ENCODE measurements around the gene CRYGN.

The CRYGN gene

GRCh38 chr7:151396328-151396970, 43.5 kb downstream of the CRYGN start:
- DNase-seq (ENCODE audit: low read depth) = no peak
- TF ChIP-seq, protein P1, sequence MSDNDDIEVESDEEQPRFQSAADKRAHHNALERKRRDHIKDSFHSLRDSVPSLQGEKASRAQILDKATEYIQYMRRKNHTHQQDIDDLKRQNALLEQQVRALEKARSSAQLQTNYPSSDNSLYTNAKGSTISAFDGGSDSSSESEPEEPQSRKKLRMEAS (IDR thresholded peaks at IDR 0.05; ENCODE audit: low read depth, low read length) = no peak
- no peak for TF ChIP-seq POLR2A (IDR thresholded peaks at IDR 0.05; ENCODE audit: extremely low read depth, insufficient read length)
- TF ChIP-seq CTCF (IDR thresholded peaks at IDR 0.05; ENCODE audit: low read depth, low read length) = no peak
- TF ChIP-seq MYC (IDR thresholded peaks at IDR 0.05; ENCODE audit: low read depth, low read length) = no peak
- no peak overlapping the region for H3K4me3 ChIP-seq (ENCODE audit: low read depth, low read length)

- TF ChIP-seq POLR2A (IDR thresholded peaks at IDR 0.05; ENCODE audit: extremely low read depth, insufficient read length) (no peak), MYC (IDR thresholded peaks at IDR 0.05; ENCODE audit: low read depth, low read length) (no peak), CTCF (IDR thresholded peaks at IDR 0.05; ENCODE audit: low read depth, low read length) (no peak)
- TF ChIP-seq, protein P1 (IDR thresholded peaks at IDR 0.05; ENCODE audit: low read depth, low read length) = no peak
- no peak for DNase-seq (ENCODE audit: low read depth)
- no peak overlapping the region for H3K4me3 ChIP-seq (ENCODE audit: low read depth, low read length)
Measured at GRCh38 chr7:151395036-151395367, 44.9 kb downstream of the CRYGN start.

DNA sequence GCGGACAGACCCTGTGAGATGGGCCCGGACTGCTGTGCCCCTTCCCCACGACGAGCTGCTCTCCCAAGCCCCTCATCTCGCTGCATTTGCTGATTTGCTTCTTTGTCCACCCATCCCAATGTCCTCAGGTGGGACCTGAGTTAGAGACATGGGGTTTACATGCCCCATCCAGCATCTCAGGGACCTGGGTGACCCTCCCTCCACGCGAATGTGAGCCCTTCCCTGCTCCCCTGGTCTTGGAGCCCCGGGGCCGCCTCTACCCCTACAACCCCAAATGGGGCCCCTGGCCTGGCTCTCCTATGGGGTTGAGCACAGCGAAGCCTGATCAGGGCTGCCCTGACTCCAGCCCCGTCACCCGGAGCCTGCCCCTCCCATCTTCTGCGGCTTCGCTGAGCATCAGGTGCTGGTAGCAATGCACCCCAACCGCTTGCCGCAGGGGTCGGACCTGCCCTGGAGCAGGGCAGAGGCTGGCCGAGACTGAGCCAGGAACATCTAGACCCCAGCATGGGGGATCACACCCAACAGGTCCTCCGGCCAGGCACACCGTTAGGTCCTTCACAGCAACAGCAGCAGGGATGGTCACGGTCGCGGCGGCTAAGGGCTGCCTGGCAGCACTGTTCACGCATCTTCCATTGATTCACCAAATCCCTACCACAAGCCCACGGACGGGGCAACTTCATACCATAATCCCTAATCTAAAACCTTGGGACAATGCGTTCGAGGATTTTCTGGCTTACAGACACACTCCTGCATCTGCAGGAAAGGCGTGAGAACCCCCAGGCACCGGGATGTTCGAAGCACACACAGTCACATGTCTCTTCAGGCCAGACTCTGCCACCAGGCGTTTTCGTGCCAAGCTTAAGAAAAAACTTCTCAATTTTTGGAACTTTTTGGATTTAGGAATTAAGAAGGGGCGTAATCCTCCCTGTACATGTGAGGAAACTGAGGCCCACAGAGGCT, 45.6 kb downstream of the CRYGN start:
- H3K4me3 ChIP-seq (ENCODE audit: low read depth, low read length) = no peak overlapping the region
- DNase-seq (ENCODE audit: low read depth) = no peak
- TF ChIP-seq POLR2A (IDR thresholded peaks at IDR 0.05; ENCODE audit: extremely low read depth, insufficient read length) = no peak
- no peak for TF ChIP-seq MYC (IDR thresholded peaks at IDR 0.05; ENCODE audit: low read depth, low read length)
- TF ChIP-seq, protein P1 (IDR thresholded peaks at IDR 0.05; ENCODE audit: low read depth, low read length) = no peak
- TF ChIP-seq CTCF (IDR thresholded peaks at IDR 0.05; ENCODE audit: low read depth, low read length) = no peak

- DNase-seq (ENCODE audit: low read depth) = peak; percentile 70
- TF ChIP-seq POLR2A (IDR thresholded peaks at IDR 0.05; ENCODE audit: extremely low read depth, insufficient read length) = no peak
- TF ChIP-seq, protein P1 (IDR thresholded peaks at IDR 0.05; ENCODE audit: low read depth, low read length) = no peak
- no peak for TF ChIP-seq CTCF (IDR thresholded peaks at IDR 0.05; ENCODE audit: low read depth, low read length)
- no peak for TF ChIP-seq MYC (IDR thresholded peaks at IDR 0.05; ENCODE audit: low read depth, low read length)
- no peak overlapping the region for H3K4me3 ChIP-seq (ENCODE audit: low read depth, low read length)
Measured at GRCh38 chr7:151393031-151393977, 46.6 kb downstream of the CRYGN start.

DNA sequence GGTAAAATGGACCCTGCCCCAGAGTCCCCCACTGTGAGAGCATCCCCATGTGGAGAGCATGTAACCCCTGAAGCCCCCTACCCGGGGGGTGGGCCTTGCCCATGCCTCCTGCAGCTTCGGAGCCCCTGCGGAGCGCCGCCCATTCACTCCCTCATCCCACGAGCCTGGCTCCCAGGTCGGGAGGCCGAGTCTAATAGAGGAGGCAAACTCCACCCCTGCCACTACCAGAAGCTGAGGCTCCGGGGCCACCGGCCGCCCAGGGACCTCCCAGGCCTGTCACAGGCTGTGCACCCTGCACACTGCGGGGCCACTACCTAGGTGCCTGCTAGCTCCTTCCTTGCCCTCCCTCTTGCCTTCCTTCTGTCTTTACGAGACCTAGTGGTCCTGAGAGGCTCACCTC, 47.5 kb downstream of the CRYGN start:
- TF ChIP-seq CTCF (IDR thresholded peaks at IDR 0.05; ENCODE audit: low read depth, low read length) (no peak), POLR2A (IDR thresholded peaks at IDR 0.05; ENCODE audit: extremely low read depth, insufficient read length) (no peak), MYC (IDR thresholded peaks at IDR 0.05; ENCODE audit: low read depth, low read length) (no peak)
- TF ChIP-seq, protein P1 (IDR thresholded peaks at IDR 0.05; ENCODE audit: low read depth, low read length) = no peak
- H3K4me3 ChIP-seq (ENCODE audit: low read depth, low read length) = no peak overlapping the region
- no peak for DNase-seq (ENCODE audit: low read depth)
